HepG2 (cell line): ENCODE data around the gene UQCRFS1. TPM values are rescaled to one million over a fixed set of nuclear protein-coding genes. Genes with fewer than 3 reads are reported as not detected.
"Not testable (repeated sequence)": the region's sequence is repeated elsewhere in the genome, so short reads cannot be mapped to it uniquely, and the experiment has no call there.

ENCODE experiments used
- ATAC-seq: fragments of 200-7000 bp; cut with Tn5 transposase; 3 replicates; pipeline ENCODE4 v1.9.1; 2020; ENCODE audit warnings: mild to moderate bottlenecking, moderate library complexity
- BruUV-seq: library from RNA; stranded (reverse); fragments of 400-500 nt; replicated peaks from 2 replicates; lab custom pipeline; 2021; lab: Mats Ljungman, UMichigan
- CTCF ChIA-PET: fragments of 300-600 bp; formaldehyde crosslinking; extraction: SDS; loops from one replicate; lab custom pipeline; 2021; ENCODE audit warnings: low total read pairs, inconsistent platforms, low intra/inter-chr PET ratio; lab: Yijun Ruan, JAX
- POLR2A ChIA-PET: fragments of 350-600 bp; sonication (Branson Sonifier 250); formaldehyde crosslinking; loops from one replicate; lab custom pipeline; 2020; ENCODE audit warnings: antibody characterized with exemption, inconsistent platforms; lab: Yijun Ruan, JAX
- DNase-seq: peaks from one replicate; pipeline ENCODE4 v3.0.0-alpha.2; 2015; ENCODE audit warnings: low spot score
- FAIRE-seq: peaks from 3 replicates; lab custom pipeline; 2011; peaks lifted over from hg19 to GRCh38; lab: Jason Lieb, UNC
- H2AFZ ChIP-seq: one replicate; pipeline ENCODE4 v1.6.1; 2011; ENCODE audit warnings: low read length, inconsistent platforms
- H3K27ac ChIP-seq: fragments of 300-600 bp; 3 replicates; pipeline ENCODE4 v1.8.0; 2011; ENCODE audit warnings: mixed run types, mild to moderate bottlenecking, mixed read lengths, low read length, inconsistent platforms; ENCODE audit not compliant: insufficient read depth; ENCODE audit errors: extremely low read length
- H3K27me3 ChIP-seq, 2 experiments: fragments of 200-600 bp in 1 of 2; 2 replicates in 1 of 2; 3 replicates in 1 of 2; pipeline versions ENCODE4 v1.6.0 to v1.8.0; 2011; ENCODE audit warnings: low read length in 2 of 2, mild to moderate bottlenecking in 2 of 2, moderate library complexity in 2 of 2, inconsistent platforms in 1 of 2; ENCODE audit not compliant: insufficient read depth in 2 of 2, control insufficient read depth in 1 of 2
- H3K36me3 ChIP-seq, 2 experiments: fragments of 200-600 bp in 1 of 2; replicated peaks in 1 of 2; 2 replicates in 1 of 2; 3 replicates in 1 of 2; pipeline versions ENCODE4 v1.5.1 to v1.8.0; 2011; ENCODE audit warnings: low read length in 2 of 2, inconsistent platforms in 1 of 2; ENCODE audit not compliant: insufficient read depth in 2 of 2, control insufficient read depth in 1 of 2
- H3K4me1 ChIP-seq: 2 replicates; pipeline ENCODE4 v1.5.1; 2012; ENCODE audit warnings: low read length, inconsistent platforms; ENCODE audit not compliant: insufficient read depth
- H3K4me2 ChIP-seq: 2 replicates; pipeline ENCODE4 v1.6.0; 2011; ENCODE audit warnings: low read depth, low read length, inconsistent platforms
- H3K4me3 ChIP-seq, 3 experiments: fragments of 200-600 bp in 1 of 3; sonication (generic), shearing (Covaris generic) in 1 of 3; replicated peaks in 1 of 3; 2 replicates each; pipeline ENCODE4 v1.5.1; 2011 to 2016; ENCODE audit warnings: low read length in 3 of 3, inconsistent platforms in 2 of 3, low read depth in 2 of 3, mild to moderate bottlenecking in 2 of 3, control low read depth in 1 of 3, mixed read lengths in 1 of 3; ENCODE audit not compliant: insufficient read depth in 1 of 3
- H3K79me2 ChIP-seq: one replicate; pipeline ENCODE4 v1.6.1; 2011; ENCODE audit warnings: low read length, inconsistent platforms; ENCODE audit not compliant: insufficient read depth
- H3K9ac ChIP-seq: 2 replicates; pipeline ENCODE4 v1.6.0; 2011; ENCODE audit warnings: mild to moderate bottlenecking, low read depth, low read length, inconsistent platforms; ENCODE audit not compliant: insufficient read depth
- H3K9me3 ChIP-seq: 2 replicates; pipeline ENCODE4 v1.5.1; 2012; ENCODE audit warnings: mild to moderate bottlenecking, low read length
- H4K20me1 ChIP-seq: 2 replicates; pipeline ENCODE4 v1.6.0; 2011; ENCODE audit warnings: inconsistent platforms, mild to moderate bottlenecking, low read length, moderate library complexity; ENCODE audit not compliant: insufficient read depth
- ATF5 ChIP-seq: sonication (generic); formaldehyde crosslinking; IDR thresholded peaks from 2 replicates; pipeline ENCODE4 v1.4.0; 2020; ENCODE audit warnings: mild to moderate bottlenecking, low read depth, missing genetic modification reagents
- IRF2 ChIP-seq: IDR thresholded peaks from 2 replicates; pipeline ENCODE4 v1.6.1; 2018; ENCODE audit warnings: missing genetic modification reagents, missing compliant biosample characterization
- KDM5A ChIP-seq: fragments of 200-600 bp; sonication (generic); IDR thresholded peaks from 2 replicates; pipeline ENCODE4 v1.7.0; 2018; ENCODE audit warnings: antibody characterized with exemption, mild to moderate bottlenecking, low read length, borderline replicate concordance
- NKX3-1 ChIP-seq: sonication (generic); formaldehyde crosslinking; IDR thresholded peaks from 2 replicates; pipeline ENCODE4 v1.5.0; 2020; ENCODE audit warnings: missing genetic modification reagents
- SATB2 ChIP-seq: sonication (generic); formaldehyde crosslinking; IDR thresholded peaks from 2 replicates; pipeline ENCODE4 v1.5.0; 2020; ENCODE audit warnings: missing genetic modification reagents
- SKI ChIP-seq: fragments of 450-650 bp; IDR thresholded peaks from one replicate; pipeline ENCODE4 v1.6.1; 2018; ENCODE audit warnings: mild to moderate bottlenecking; ENCODE audit not compliant: partially characterized antibody
- SP140L ChIP-seq: sonication (generic); formaldehyde crosslinking; IDR thresholded peaks from 2 replicates; pipeline ENCODE4 v1.4.0; 2020; ENCODE audit warnings: missing genetic modification reagents, borderline replicate concordance
- TP53 ChIP-seq: sonication (generic); formaldehyde crosslinking; conservative IDR thresholded peaks from 2 replicates; pipeline ENCODE4 v1.4.0; 2020; ENCODE audit warnings: missing genetic modification reagents
- USF2 ChIP-seq, 2 experiments: sonication (generic) in 1 of 2; formaldehyde crosslinking in 1 of 2; IDR thresholded peaks; 2 replicates each; pipeline versions ENCODE4 v1.5.1 to v1.6.1; 2011 to 2020; ENCODE audit warnings: borderline replicate concordance in 1 of 2, low read depth in 1 of 2, low read length in 1 of 2, mild to moderate bottlenecking in 1 of 2, missing genetic modification reagents in 1 of 2, moderate library complexity in 1 of 2
- YY1 ChIP-seq: IDR thresholded peaks from 2 replicates; pipeline ENCODE4 v1.6.1; 2011; ENCODE audit warnings: low read length, low read depth, moderate library complexity, mild to moderate bottlenecking; ENCODE audit not compliant: insufficient read depth, insufficient replicate concordance
- ZNF10 ChIP-seq: sonication (generic); formaldehyde crosslinking; IDR thresholded peaks from 2 replicates; pipeline ENCODE4 v1.4.0; 2020; ENCODE audit warnings: mild to moderate bottlenecking, low read depth, missing genetic modification reagents, borderline replicate concordance
- ZNF44 ChIP-seq: sonication (generic); formaldehyde crosslinking; IDR thresholded peaks from 2 replicates; pipeline ENCODE4 v1.5.1; 2020; ENCODE audit warnings: mild to moderate bottlenecking, missing genetic modification reagents
- ZNF460 ChIP-seq: sonication (generic); formaldehyde crosslinking; IDR thresholded peaks from 2 replicates; pipeline ENCODE4 v1.5.1; 2020; ENCODE audit warnings: missing genetic modification reagents, mild to moderate bottlenecking, borderline replicate concordance
- ZNF615 ChIP-seq: sonication (generic); formaldehyde crosslinking; IDR thresholded peaks from 2 replicates; pipeline ENCODE4 v1.5.0; 2020; ENCODE audit warnings: mild to moderate bottlenecking, missing genetic modification reagents, borderline replicate concordance
- ZNF768 ChIP-seq: sonication (generic); formaldehyde crosslinking; IDR thresholded peaks from 2 replicates; pipeline ENCODE4 v1.4.0; 2020; ENCODE audit warnings: missing genetic modification reagents
- WGBS: methylation state at CpG from one replicate; pipeline ENCODE4 v1.1.6; 2017; ENCODE audit warnings: low lambda C conversion rate; 5-methylcytosine and 5-hydroxymethylcytosine counted together
- in situ Hi-C: cut with HindIII; loops from 2 replicates; pipeline ENCODE4 v1.10.0; 2017; ENCODE audit warnings: low pct_unique_long_range_greater_than_20kb; ENCODE audit not compliant: extremely low pct_ligation_motif_present
- intact Hi-C: fragments of 100-400 bp; cut with micrococcal nuclease; formaldehyde crosslinking; loops from one replicate; pipeline ENCODE4 v1.10.0; 2022; ENCODE audit not compliant: unreplicated experiment
- polyA plus RNA-seq, 8 experiments: library from polyadenylated mRNA; depleted of rRNA in 3 of 8; stranded (reverse) in 7 of 8; unstranded in 1 of 8; fragments of >200 nt; fragmentation: Illumina TruSeq in 4 of 8; extraction: Trizol in 4 of 8; gene quantifications; 2 replicates each; pipeline versions ENCODE4 v1.2.1 to v1.2.3, GENCODE V29; 2011 to 2016; ENCODE audit warnings: low read depth in 4 of 8, missing spikeins in 1 of 8, mixed read lengths in 1 of 8; ENCODE audit not compliant: insufficient read depth in 1 of 8
- total RNA-seq, 5 experiments: library from RNA; depleted of rRNA; stranded (reverse); fragments of >200 nt; fragmentation: Illumina TruSeq; extraction: Trizol; gene quantifications; 2 replicates each; pipeline ENCODE4 v1.2.3, GENCODE V29; 2016; ENCODE audit warnings: low read depth in 1 of 5

The UQCRFS1 gene
- total and polyA plus RNA-seq, 2 of the 13 experiments (the other 11 are each of a cell fraction or from before 2014, with no cell fraction given): 49.5 to 51.1 TPM

- H2AFZ ChIP-seq, in situ Hi-C loops, CTCF ChIA-PET, FAIRE-seq, H3K4me1 ChIP-seq, BruUV-seq, H3K27ac ChIP-seq, POLR2A ChIA-PET, H3K9ac ChIP-seq, H3K4me3 ChIP-seq, H3K27me3 ChIP-seq, H4K20me1 ChIP-seq, H3K79me2 ChIP-seq, H3K4me2 ChIP-seq, ATAC-seq, H3K9me3 ChIP-seq, intact Hi-C loops, DNase-seq, H3K36me3 ChIP-seq: not testable (repeated sequence)
- 61% methylated on average over 3 of the region's 6 CpGs for WGBS
Measured at GRCh38 chr19:29231306-29231705, 18.4 kb upstream of the UQCRFS1 start.

- no TSS peak for BruUV-seq
- in situ Hi-C loops: no loop called here
- no peak overlapping the region for H3K27ac ChIP-seq
- H3K36me3 ChIP-seq: no peaks in the 10 kb centered on the region
- FAIRE-seq: no peak
- H3K4me1 ChIP-seq: peaks cover 6% of the 10 kb centered on the region; the same call in 1 of the 2 replicates
- peaks cover 0 to 5% of the 10 kb centered on the region in 2 experiments; a peak in 1 of 5 replicates for H3K27me3 ChIP-seq
- H3K9me3 ChIP-seq: no peaks in the 10 kb centered on the region
- no peaks in the 10 kb centered on the region for H4K20me1 ChIP-seq
- POLR2A ChIA-PET: no interaction called here
- intact Hi-C loops: no loop called here
- DNase-seq: no peak
- H2AFZ ChIP-seq: no peak overlapping the region
- no peak overlapping the region for H3K9ac ChIP-seq
- 7% methylated on average over 7 of the region's 7 CpGs for WGBS
- H3K4me3 ChIP-seq: no peak overlapping the region
- peaks cover under 1% of the 10 kb centered on the region for H3K79me2 ChIP-seq
- ATAC-seq: no peak
- CTCF ChIA-PET: no interaction called here
- no peak overlapping the region for H3K4me2 ChIP-seq
- TF ChIP-seq ATF5 (no peak), YY1 (no peak), USF2 (IDR thresholded peaks at IDR 0.05; ENCODE audit: low read depth, low read length) (no peak), USF2 (CRISPR knock-in tag; IDR thresholded peaks at IDR 0.05; ENCODE audit: borderline replicate concordance) (no peak), KDM5A (no peak), NKX3-1 (CRISPR knock-in tag) (no peak), ZNF460 (CRISPR knock-in tag) (no peak), ZNF768 (CRISPR knock-in tag) (no peak), SP140L (CRISPR knock-in tag) (no peak), SKI (no peak), ZNF44 (CRISPR knock-in tag) (no peak), ZNF615 (CRISPR knock-in tag) (no peak), SATB2 (no peak), TP53 (CRISPR knock-in tag) (no peak), IRF2 (CRISPR knock-in tag) (no peak), ZNF10 (CRISPR knock-in tag) (no peak)
Measured at GRCh38 chr19:29217616-29218015, 4.7 kb upstream of the UQCRFS1 start.
